Activated CD4-positive, alpha-beta T cell treated with anti-CD3 and anti-CD28 coated beads, Interleukin-2, Interleukin-4, amounts not matched to agents 100 ng/mL and 50 ng/mL, durations not matched to agents 16 hours and 8 hours (primary cell): Measurements from ENCODE around the gene FILIP1.

Source experiments
- DNase-seq: peaks from one replicate; pipeline ENCODE4 v3.0.0-alpha.2; 2020; ENCODE audit warnings: low spot score

Gene FILIP1

DNA sequence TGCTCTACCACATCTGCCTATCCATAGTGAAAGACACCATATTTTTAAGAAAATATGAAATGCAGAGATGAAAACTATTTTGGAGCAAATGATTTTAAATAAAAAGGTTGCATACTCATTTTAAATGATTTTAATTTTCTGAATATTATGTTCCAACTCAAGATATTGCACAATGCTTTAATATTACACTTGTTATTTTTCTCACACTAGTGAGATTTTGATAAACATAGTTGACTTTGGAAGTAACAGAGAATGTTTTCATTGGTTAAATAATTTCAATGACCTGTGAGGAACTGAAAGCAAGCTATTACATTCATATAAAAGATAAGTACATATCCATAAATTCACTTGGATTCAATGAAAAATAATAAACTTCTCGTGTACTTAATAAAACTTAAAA lies 201.9 kb downstream of the FILIP1 start:
- DNase-seq: no peak

DNA sequence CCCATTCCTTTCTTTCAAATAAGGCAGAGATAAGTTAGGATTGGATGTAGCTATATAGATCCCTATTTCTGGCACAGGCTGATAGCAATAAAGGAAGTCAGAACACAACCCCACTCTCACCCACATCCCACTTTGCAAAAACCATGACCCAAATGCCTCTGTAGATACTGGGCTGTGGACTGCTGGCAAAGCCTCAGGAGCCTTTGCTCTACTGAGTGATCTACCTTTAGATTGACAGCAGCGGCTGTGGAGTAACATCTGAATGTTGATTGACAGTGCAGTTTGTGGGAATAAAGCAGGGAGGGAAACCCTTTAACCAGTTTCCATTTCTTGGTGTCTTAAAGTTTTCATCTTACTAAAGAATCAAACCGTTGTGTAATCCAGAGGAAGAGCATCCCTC lies 202.3 kb downstream of the FILIP1 start:
- DNase-seq: no peak

DNA sequence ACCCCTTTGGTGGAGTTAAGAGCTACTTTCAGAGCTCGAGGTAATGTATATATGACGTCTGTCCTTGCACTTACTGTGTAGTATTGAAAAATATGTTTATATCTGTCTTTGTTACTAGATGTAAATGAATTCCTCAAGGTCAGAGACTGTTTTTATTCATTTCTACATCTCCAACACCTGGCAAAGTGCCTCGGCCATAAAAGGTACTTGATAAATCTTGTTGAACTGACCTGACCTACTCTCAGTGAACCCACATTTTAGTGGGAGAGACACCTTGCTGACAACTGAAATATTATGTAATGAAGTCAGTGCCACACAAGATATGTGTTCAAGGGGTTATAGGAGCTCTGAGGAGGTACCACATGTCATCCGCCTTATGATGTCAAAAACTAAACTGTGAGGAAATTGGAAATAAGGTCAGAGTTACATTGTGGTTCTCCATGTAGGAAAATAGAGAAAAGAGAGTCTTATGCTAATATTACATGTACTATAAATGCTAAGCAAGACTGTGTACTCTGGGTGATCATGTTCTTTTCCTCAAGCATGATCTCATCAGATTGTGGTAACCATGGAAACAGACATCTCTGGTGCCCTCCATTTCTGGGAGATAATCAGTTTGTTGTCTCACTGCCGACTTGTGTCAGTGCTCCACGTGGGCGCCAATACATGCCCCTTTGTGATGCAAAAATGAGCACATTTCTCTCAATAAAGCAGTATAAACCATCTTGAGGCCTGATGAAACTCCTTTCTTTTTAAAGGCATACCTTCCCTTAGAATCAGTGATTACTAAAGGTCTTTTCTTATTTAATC lies 203.3 kb downstream of the FILIP1 start:
- DNase-seq: no peak

DNA sequence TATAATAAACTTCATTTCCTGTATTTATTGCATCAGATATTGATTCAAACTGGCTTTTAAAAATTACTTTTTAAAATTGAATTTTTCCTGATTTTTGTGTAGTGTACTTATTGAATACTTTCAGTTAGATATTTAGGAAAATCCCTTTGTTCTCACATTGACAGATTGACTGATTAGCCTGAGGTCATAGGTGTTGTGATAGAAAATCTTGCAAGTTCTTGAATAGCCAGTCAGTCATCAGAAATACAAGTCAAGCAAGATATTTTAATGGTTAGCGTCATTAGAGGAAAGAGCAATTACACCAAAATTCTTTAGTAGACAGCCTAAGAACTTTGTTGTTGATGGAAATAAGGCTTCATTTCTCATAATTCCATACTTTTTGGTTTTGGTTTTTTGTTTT lies 205.6 kb downstream of the FILIP1 start:
- DNase-seq: no peak

DNA sequence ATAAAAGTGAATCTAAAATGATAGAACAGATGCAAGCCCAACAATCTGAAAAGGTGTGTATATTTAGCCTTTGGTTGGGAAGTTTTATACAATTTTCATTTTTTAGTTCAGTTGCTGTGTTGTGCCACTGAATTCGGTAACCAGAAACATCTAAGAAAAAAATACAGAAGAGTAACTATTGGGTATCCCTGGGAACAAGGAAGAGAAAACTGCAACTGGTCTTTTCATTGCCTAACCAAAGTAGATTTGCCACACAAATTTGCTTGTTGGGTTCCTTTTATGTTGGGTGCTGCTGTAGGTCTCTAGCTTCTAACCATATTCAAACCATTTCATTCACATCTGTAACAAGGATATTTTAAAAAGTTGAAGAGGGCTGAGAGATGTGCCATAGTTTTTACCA lies 206.2 kb downstream of the FILIP1 start:
- DNase-seq: no peak

DNA sequence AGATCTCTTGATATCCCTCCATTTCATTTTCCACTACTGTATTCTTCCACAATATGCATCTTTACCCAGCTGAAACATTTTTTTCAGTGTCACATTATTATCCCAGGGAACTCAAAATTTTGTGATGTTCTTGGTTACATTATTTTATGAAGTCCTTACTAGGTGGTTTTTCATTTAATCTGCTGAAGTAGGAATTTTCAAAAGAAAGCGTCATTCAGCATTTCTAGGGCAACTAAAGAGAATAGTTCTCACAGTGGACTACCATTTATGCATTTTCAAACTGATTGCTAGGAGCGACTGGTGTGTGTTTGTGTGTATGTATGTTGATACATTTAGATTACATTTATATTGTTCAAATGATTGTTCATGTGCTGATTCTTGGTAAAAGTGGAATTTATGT lies 206.6 kb downstream of the FILIP1 start:
- no peak for DNase-seq

DNA sequence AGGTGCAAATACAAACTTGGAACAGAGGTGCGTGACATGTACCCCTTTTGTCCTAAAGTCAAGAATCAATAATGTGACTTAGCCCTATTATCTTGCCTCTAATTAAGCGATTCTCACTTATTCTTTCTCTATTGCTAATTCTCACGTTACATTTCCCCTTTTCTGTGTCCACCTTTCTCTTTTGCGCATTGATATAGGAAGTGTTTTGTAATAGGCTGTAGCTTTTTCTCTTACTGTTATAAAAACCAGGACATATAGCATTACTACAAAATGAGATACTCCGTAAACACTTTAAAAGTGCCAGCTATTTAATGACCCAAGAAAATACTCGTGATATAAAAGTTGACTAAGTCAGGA lies 208.3 kb downstream of the FILIP1 start:
- DNase-seq: peak; percentile 5

DNA sequence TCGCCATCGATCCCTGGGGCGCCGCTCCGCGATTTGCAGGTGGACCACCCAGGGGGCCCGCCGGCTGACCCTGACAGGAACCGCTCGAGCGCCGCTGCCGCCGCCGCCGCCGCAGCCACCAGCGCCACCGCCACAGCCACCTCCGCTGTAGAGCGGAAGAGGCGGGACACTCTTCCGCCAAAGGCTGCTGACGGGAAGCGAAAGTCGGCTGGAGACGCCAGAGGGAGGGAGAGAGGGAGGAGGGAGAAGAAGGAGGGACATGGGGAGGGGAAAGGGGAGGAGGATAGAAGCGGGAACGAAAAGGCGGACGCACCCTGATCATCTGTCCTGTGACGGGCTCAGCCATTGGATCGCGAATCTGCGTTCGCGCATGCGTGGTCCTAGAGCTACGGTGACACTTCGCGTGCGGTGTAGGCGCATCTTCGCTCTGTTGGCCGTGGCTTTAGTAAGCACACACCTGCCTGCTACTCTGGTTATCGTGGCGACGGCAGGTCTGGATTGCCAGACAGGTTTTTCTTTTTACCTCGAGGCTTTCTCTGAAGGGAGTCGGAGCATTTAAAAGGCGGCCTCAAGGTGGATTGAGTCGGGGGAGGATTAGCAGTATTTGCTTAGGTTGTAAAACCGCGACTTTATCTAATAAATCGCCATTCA lies 208.8 kb downstream of the FILIP1 start, which contains the start of gene TMEM30A:
TSS of gene TMEM30A (minus strand) at position 161 of the 651 bp plus-strand sequence. CDS start at position 7, 154 bp downstream.
- DNase-seq: peak; percentile 99

DNA sequence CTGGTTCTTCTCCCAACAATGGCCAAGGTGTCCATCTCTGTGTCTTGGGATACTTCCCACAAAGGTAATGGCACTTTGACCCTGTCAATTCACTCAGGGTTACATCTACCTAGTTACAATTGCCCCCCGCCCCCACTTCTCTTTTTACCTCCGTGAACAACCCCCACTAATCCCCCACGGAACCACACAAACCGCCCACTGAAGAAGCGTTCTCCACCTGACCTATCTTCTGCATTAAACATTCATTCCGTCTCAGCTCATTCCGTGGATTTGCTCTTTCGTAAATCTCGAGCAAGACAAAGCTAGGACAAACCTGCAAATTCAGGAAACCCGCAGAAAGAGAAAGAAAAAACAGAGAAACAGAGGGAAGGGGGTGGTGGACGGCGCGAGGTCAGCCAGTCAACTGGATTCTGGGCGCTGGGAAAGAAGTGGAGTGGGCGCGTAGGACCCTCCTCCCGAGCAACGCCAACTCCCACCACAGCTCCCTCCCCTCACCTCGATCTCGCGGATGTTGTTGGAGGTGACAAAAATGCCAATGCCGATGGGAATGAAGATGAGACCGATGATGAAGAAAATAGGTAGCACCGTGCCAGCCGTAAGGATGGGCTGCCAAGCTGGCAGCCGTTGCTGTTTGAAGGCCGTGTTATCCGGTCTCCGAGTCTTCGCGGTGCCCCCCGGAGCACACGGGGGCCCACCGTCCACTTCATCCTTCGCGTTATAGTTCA lies 209.5 kb downstream of the FILIP1 start:
- DNase-seq: no peak

DNA sequence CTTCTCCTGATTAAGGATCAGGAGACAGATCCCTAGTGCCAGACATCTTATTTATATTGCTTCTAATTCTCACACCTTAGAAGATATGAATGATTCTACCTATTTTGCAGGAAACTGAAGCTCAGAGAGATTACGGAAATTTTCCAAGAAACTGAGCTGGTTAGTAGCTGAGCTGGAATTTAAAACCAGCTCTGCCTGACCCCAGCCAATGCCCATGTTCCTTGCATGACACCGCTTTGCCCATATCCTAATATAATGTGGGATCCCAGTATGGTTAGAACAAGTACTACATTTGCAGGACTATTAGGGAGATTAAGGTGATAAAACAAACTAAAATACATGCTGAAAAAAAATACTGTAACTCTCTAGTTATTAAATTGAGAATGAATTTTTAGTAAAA lies 210.9 kb downstream of the FILIP1 start:
- no peak for DNase-seq

DNA sequence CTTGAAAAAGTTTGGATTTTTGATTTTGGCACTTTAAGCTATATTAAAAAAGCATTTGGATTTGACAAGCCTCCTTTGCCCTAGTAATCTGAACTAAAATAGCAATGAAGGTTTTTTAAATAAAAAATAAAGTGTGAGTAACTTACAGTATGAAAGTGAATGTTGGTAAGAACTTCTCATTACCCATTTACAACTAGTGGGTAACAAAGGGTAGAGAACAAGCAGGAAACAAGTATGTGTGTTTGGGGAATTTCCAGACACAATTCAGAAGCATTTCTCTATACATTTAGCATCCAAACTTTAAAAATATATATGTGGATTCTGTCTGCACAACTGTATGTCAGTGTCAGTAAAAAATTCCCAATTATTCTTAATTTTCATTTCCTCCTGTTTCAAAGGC lies 211.9 kb downstream of the FILIP1 start:
- DNase-seq: peak; percentile 31

DNA sequence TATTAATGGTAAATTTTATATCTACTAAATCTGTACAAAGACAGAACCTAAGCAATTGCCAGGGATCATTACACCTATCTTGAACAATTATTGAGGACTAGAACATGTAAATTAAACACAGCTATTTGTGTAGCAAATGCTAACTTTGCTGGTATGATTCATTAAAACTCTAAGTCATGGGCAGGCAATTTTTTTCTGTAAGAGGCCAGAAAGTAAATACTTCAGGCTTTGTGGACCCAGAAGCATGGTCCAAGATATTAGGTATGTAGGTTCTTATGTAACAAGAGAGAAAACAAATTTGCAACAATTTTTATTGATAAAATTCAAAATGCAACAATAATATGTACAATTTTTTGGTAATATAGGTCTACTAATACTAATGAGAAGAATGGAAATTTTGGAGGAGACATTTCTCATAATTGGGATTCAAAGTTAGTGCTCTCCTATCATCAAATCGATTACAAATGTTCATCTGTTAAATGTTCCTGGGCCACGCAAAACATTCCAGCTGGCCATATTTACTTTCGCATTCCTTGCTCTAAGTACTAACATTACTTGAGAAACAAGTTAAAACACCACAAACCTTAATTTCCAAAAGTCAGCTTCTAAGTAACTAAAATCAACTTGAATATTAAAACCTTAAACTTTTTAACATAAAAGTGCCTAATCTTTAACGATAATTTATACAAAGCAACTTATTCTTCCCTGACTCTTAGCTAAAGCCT lies 213.3 kb downstream of the FILIP1 start:
- no peak for DNase-seq

DNA sequence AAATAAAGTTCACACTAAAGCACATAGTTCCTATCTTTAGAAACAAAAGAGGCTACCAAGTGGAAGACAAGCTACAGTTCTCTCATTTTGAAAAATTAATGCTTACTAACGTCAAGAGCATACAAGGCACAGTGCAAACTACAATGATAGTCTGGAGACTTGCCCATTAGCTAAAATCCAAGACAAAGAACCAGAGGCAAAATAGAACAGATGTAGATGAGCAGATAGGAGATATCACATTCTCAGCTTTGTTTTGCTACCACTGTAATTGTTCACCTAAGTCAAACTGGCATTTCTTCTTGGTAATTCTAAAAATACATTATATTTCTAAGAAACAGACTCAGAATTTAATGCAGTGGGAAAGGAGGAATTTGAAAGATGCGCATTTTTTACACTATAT lies 214.2 kb downstream of the FILIP1 start:
- no peak for DNase-seq

DNA sequence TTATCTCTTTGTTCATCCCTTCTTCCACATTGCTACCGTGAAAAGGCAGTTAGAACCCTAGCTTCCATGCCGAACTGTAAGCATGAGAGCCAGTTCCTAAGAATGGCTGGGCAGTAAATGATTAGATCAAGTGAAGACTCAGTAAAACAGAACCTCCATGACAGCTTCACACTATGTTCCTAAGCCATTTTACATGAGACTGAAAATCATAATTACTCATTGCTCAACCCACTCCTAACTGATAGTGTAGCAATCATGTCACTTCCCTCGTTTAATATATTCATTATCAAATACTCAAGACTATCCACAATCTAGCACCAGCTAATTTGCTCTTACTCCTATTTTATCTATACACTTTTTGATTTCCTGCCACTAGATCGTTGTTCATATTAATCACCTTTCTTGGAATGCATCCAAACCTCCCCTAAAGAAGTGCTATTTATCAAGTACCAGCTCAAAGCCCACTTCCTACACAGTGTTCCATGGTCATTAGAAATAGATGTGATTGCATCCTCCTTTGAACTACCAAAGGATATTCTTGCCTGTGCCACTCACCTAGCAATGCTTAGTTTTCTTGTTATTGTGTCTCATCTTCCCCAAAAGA lies 215.0 kb downstream of the FILIP1 start:
- peak; percentile 8 for DNase-seq

DNA sequence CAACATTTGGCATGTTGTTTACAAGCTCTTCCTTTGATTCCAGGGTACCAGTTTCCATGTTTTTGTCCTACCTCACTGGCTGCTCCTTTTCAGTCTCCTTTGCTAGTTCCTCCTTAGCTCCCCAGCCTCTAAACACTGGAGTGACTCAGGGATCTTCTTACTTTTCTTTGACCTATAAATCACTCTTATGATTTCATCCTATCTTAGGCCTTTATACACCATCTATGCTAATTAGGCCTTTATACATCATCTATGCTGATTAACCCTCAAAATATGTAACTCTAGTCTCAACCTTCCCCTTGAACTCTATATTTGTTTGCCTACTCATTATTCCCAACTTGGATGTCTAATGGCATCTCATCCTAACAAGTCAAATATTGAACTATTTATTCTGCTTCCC lies 218.5 kb downstream of the FILIP1 start:
- no peak for DNase-seq

DNA sequence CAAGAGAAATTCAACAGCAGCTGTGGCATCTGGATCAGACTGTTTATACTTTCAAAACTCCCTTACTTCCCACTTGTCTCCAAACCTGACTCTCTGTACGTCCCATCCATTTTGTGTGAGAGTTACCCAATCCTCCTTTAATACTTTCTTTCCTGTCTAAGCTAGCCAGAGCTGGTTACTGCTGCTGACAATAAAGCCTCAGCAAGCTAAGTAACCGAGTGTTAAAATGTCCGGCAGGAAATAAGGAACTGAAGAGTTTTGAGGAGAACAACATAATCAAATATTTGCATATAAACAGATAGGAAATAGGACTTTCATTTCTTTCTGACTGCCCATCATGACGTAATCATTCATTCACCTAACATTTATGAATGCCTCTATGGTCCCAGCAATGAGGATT lies 220.6 kb downstream of the FILIP1 start:
- no peak for DNase-seq

DNA sequence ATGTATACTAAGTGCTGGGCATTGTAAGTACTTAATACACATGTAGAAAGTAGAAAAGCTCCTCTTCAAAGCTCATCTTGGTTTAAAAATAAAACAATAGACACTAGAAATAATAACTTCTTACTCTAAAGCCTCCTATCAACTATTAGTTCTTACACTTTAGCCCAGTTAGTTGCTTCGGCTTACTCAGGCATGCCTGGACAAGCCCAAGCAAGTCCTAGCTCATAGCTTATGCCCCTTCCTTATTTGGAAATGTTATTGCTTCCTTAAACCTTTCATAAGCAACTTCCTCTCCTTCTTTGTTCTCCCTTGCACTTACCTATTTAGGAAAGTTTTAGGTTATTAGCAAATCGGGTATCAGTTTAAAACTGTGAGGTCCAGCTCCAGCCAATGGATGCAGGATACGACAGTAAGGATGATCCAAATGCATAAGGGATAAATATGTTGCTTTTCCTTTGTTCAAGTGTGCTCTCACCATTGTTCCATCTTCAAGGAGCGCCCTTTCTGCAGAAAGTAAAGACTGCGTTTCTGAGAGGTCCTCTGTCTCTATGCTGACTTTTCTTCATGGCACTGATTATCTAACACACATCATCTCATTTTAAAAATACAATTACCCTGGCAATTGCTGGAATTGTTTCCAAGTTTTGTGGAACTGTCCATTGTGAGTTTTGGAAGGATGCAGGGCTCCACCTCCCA lies 221.3 kb downstream of the FILIP1 start:
- no peak for DNase-seq

DNA sequence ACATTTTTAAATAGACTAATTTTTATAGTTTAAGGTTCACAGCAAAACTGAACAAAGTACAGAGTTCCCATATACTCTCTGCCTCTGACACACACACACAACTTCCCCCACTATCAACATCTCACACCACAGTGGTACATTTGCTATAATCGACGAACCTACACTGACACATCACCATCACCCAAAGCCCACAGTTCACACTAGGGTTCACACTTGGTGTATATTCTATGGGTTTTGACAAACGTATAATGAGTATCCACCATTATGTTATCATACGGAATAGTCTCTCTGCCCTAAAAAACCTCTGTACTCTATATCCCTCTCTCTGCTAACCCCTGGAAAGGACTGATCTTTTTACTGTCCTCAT lies 224.6 kb downstream of the FILIP1 start:
- no peak for DNase-seq

DNA sequence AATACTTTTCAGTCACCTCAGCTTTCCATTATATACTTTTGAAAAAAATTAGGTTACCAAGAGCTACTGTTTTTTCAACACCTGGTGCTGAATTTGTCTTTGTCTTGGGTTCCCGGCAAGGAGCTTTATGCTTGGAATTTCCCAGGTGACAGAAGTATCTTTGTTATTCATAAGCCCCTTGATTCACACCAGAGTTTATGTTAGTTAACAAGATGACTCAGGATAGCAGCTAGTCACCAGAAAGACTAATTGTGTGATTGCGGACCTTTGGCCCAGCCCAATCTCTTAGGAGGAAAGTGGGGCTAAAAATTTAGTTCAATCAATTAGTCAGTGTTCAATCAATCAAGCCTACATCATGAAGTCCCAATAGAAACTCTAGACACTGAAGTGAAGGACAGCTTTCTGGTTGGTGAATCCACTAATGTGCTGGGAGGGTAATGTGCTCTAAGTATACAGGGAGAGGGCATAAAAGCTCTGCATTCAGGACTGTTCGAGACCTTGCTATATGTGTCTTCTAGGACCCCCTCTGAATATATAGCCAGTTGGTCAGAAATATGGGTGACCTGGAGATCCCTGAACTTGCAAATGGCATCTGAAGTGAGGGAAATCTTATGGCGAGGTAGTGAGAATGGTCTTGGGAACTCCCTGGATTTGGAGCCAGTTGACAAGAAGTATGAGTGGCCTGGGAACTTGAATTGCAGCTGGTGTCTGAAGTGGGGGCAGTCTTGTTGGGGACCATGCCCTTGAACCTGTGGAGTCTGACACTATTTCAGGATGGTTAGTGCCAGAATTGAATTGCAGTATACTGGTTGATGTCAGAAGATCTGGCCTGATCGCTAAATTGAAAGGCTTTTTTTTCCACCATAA lies 225.2 kb downstream of the FILIP1 start:
- peak; percentile 9 for DNase-seq

DNA sequence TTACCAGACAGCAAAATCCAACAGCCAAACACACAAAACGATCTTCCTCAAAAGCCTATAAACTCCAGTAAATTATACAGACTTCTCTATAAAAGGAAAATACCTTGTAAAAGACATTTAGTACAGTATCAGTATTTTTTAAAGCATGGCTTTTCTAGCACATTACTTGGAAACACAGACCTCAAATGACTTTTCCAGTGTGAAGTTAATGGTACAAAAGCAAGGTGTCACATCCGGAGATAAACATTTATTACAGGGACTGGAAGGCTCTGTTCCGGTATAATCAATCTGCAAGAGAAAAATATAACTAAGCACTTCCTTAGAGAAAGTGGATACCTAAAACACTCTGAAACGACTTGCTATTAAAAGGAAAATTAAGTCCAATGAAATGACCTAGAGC lies 226.1 kb downstream of the FILIP1 start:
- DNase-seq: no peak
